H9 (cell line): Measurements from ENCODE around the gene JMJD1C. TPM values are rescaled to one million over a fixed set of nuclear protein-coding genes. Genes with fewer than 3 reads are reported as not detected.
A peak's percentile ranks its signal among the peaks of the same experiment; 100 is the strongest.

ENCODE experiments used
- DNase-seq: peaks from one replicate; pipeline ENCODE4 v3.0.0-alpha.2; 2017
- H2AFZ ChIP-seq: one replicate; pipeline ENCODE4 v1.6.1; 2013; ENCODE audit warnings: mild to moderate bottlenecking, low read length, control low read depth, moderate library complexity
- H2AK5ac ChIP-seq: 2 replicates; pipeline ENCODE4 v1.6.1; 2013; ENCODE audit warnings: low read length, control low read depth, mixed read lengths; ENCODE audit not compliant: insufficient read length
- H2BK120ac ChIP-seq: one replicate; pipeline ENCODE4 v1.6.1; 2013; ENCODE audit warnings: low read depth, mild to moderate bottlenecking, low read length, control low read depth, inconsistent platforms; ENCODE audit not compliant: poor library complexity, severe bottlenecking
- H2BK12ac ChIP-seq: 2 replicates; pipeline ENCODE4 v1.6.1; 2013; ENCODE audit warnings: low read length, control low read depth, mixed read lengths, low read depth; ENCODE audit not compliant: insufficient read length
- H2BK15ac ChIP-seq: 2 replicates; pipeline ENCODE4 v1.6.1; 2013; ENCODE audit warnings: low read depth, low read length, control low read depth
- H2BK20ac ChIP-seq: one replicate; pipeline ENCODE4 v1.6.1; 2013; ENCODE audit warnings: low read depth, mild to moderate bottlenecking, low read length, control low read depth, inconsistent platforms; ENCODE audit not compliant: poor library complexity, severe bottlenecking
- H2BK5ac ChIP-seq: 2 replicates; pipeline ENCODE4 v1.6.1; 2013; ENCODE audit warnings: low read length, control low read depth, mixed read lengths; ENCODE audit not compliant: insufficient read length
- H3K14ac ChIP-seq: 2 replicates; pipeline ENCODE4 v1.6.1; 2013; ENCODE audit warnings: low read length, control low read depth; ENCODE audit not compliant: insufficient read depth
- H3K18ac ChIP-seq: 2 replicates; pipeline ENCODE4 v1.6.1; 2013; ENCODE audit warnings: low read depth, mild to moderate bottlenecking, mixed read lengths, low read length, control low read depth; ENCODE audit not compliant: insufficient read length
- H3K23ac ChIP-seq: 2 replicates; pipeline ENCODE4 v1.6.1; 2013; ENCODE audit warnings: low read length, control low read depth, mixed read lengths, low read depth; ENCODE audit not compliant: insufficient read length
- H3K23me2 ChIP-seq: 2 replicates; pipeline ENCODE4 v1.6.1; 2013; ENCODE audit warnings: low read depth, mild to moderate bottlenecking, mixed read lengths, low read length, control low read depth; ENCODE audit not compliant: insufficient read length, poor library complexity, severe bottlenecking
- H3K27ac ChIP-seq: 2 replicates; pipeline ENCODE4 v1.5.1; 2013; ENCODE audit warnings: low read length, control low read depth, mixed read lengths, low read depth; ENCODE audit not compliant: insufficient read length
- H3K27me3 ChIP-seq: 2 replicates; pipeline ENCODE4 v1.6.1; 2013; ENCODE audit warnings: low read length, control low read depth, inconsistent platforms; ENCODE audit not compliant: insufficient read depth
- H3K4ac ChIP-seq: 2 replicates; pipeline ENCODE4 v1.6.1; 2013; ENCODE audit warnings: low read depth, mild to moderate bottlenecking, control low read depth, inconsistent platforms, low read length, moderate library complexity
- H3K4me1 ChIP-seq: 2 replicates; pipeline ENCODE4 v1.6.1; 2013; ENCODE audit warnings: low read length, control low read depth, inconsistent platforms; ENCODE audit not compliant: insufficient read depth
- H3K4me2 ChIP-seq: 2 replicates; pipeline ENCODE4 v1.6.1; 2013; ENCODE audit warnings: low read length, control low read depth, mixed read lengths; ENCODE audit not compliant: insufficient read length, insufficient read depth
- H3K56ac ChIP-seq: 2 replicates; pipeline ENCODE4 v1.6.1; 2013; ENCODE audit warnings: low read depth, mild to moderate bottlenecking, mixed read lengths, low read length, control low read depth; ENCODE audit not compliant: insufficient read length
- H3K79me1 ChIP-seq: 2 replicates; pipeline ENCODE4 v1.6.1; 2013; ENCODE audit warnings: low read depth, mild to moderate bottlenecking, moderate library complexity, low read length, control low read depth, inconsistent platforms; ENCODE audit not compliant: insufficient read depth, poor library complexity, severe bottlenecking
- H3K79me2 ChIP-seq: 2 replicates; pipeline ENCODE4 v1.6.1; 2013; ENCODE audit warnings: low read length, control low read depth, inconsistent platforms; ENCODE audit not compliant: insufficient read depth
- H3K9ac ChIP-seq: 2 replicates; pipeline ENCODE4 v1.6.1; 2013; ENCODE audit warnings: low read length, control low read depth, mixed read lengths; ENCODE audit not compliant: insufficient read length; ENCODE audit errors: extremely low read depth
- H3K9me3 ChIP-seq: one replicate; pipeline ENCODE4 v1.6.1; 2013; ENCODE audit warnings: low read depth, low read length, inconsistent platforms; ENCODE audit not compliant: control insufficient read depth
- H3T11ph ChIP-seq: one replicate; pipeline ENCODE4 v1.6.1; 2013; ENCODE audit warnings: mild to moderate bottlenecking, low read length, control low read depth, inconsistent platforms
- H4K20me1 ChIP-seq: one replicate; pipeline ENCODE4 v1.6.1; 2013; ENCODE audit not compliant: control insufficient read depth, insufficient read length, insufficient read depth
- H4K5ac ChIP-seq: 2 replicates; pipeline ENCODE4 v1.6.1; 2013; ENCODE audit warnings: low read depth, mild to moderate bottlenecking, mixed read lengths, low read length, control low read depth; ENCODE audit not compliant: insufficient read length
- H4K8ac ChIP-seq: replicated peaks from 2 replicates; pipeline ENCODE4 v1.6.1; 2013; ENCODE audit warnings: low read length, control low read depth, mixed read lengths, low read depth; ENCODE audit not compliant: insufficient read length
- H4K91ac ChIP-seq: 2 replicates; pipeline ENCODE4 v1.6.1; 2013; ENCODE audit warnings: low read depth, mild to moderate bottlenecking, moderate library complexity, mixed read lengths, low read length, control low read depth; ENCODE audit not compliant: insufficient read length
- H3K27ac Mint-ChIP-seq, 3 experiments: 2 replicates in 2 of 3; 3 replicates in 1 of 3; pipeline ENCODE4 v1.8.0; 2020 to 2021; ENCODE audit warnings: mixed read lengths in 3 of 3, mild to moderate bottlenecking in 1 of 3, moderate library complexity in 1 of 3
- H3K27me3 Mint-ChIP-seq: 2 replicates; pipeline ENCODE4 v1.8.0; 2021; ENCODE audit warnings: low read depth, mild to moderate bottlenecking, moderate library complexity, mixed read lengths
- H3K36me3 Mint-ChIP-seq, 3 experiments: 2 replicates in 2 of 3; 3 replicates in 1 of 3; pipeline ENCODE4 v1.8.0; 2020 to 2021; ENCODE audit warnings: low read depth in 3 of 3, mixed read lengths in 3 of 3; ENCODE audit not compliant: insufficient read depth in 1 of 3
- H3K4me1 Mint-ChIP-seq, 2 experiments: 2 replicates each; pipeline ENCODE4 v1.8.0; 2020; ENCODE audit warnings: mixed read lengths in 2 of 2
- H3K4me3 Mint-ChIP-seq, 2 experiments: 2 replicates in 1 of 2; 3 replicates in 1 of 2; pipeline ENCODE4 v1.8.0; 2020 to 2021; ENCODE audit warnings: mild to moderate bottlenecking in 2 of 2, mixed read lengths in 2 of 2, moderate library complexity in 1 of 2
- H3K9me3 Mint-ChIP-seq, 2 experiments: 2 replicates in 1 of 2; 3 replicates in 1 of 2; pipeline ENCODE4 v1.8.0; 2020; ENCODE audit warnings: mild to moderate bottlenecking in 2 of 2, mixed read lengths in 2 of 2, moderate library complexity in 1 of 2
- WGBS: extraction: QIAGEN DNeasy Blood & Tissue Kit; methylation state at CpG from one replicate; pipeline ENCODE4 v1.1.7; 2013; ENCODE audit warnings: missing lambda C conversion rate, low lambda C conversion rate, mixed read lengths; ENCODE audit not compliant: insufficient read length; ENCODE audit errors: extremely low coverage; 5-methylcytosine and 5-hydroxymethylcytosine counted together
- total RNA-seq: library from RNA; stranded (reverse); gene quantifications from 2 replicates; pipeline ENCODE4 v1.2.1, GENCODE V29; 2021
- TF ChIP-seq, protein P1 (sequence below): fragments of 200-600 bp; sonication (generic); conservative IDR thresholded peaks from 3 replicates; pipeline ENCODE4 v1.8.0; 2021; ENCODE audit warnings: antibody characterized with exemption, mild to moderate bottlenecking

The JMJD1C gene
- total RNA-seq, 1 experiment from 2014 or later = 200 TPM

DNA sequence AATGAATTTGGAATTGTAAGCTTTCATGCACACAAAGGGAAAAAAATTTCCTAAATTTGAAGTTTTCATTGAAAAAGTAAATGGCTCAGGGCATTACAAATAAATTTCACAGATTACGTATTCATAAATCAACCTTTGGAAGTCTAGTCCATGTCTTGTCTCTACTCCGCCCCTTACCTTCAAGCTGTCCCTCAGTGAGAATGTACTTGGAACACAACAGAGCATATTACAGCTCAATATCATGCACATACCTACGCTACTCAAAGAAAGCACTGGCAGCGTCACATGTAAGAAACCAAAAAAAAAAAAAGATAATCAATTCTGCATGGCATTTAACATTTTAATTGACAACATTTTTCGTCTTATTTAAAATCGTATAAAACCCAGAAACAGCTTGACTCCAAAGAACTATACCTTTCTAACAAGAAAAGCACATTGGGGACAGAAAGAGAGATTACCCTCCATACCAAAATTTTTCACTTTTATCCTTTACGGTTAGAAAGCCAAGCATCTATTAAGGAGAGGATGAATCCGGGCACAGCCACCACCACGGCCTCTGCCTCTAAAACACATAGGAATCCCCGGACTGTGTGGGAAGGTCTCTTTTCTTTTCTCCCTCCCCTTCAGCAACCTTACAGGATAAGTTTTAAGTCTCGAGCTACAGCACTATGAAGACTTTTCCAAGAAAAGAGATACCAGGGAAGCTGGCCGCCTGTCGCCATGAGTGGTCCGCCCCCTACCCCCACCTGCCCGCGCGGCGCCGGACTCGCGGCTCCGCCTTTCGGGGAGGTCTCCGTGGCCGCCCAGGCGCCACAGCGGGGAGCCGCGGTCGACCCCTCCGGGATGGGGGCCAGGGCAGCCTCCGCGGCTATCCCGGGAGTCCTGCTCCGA is 1.1 kb downstream of the JMJD1C start:
- TF ChIP-seq, protein P1, sequence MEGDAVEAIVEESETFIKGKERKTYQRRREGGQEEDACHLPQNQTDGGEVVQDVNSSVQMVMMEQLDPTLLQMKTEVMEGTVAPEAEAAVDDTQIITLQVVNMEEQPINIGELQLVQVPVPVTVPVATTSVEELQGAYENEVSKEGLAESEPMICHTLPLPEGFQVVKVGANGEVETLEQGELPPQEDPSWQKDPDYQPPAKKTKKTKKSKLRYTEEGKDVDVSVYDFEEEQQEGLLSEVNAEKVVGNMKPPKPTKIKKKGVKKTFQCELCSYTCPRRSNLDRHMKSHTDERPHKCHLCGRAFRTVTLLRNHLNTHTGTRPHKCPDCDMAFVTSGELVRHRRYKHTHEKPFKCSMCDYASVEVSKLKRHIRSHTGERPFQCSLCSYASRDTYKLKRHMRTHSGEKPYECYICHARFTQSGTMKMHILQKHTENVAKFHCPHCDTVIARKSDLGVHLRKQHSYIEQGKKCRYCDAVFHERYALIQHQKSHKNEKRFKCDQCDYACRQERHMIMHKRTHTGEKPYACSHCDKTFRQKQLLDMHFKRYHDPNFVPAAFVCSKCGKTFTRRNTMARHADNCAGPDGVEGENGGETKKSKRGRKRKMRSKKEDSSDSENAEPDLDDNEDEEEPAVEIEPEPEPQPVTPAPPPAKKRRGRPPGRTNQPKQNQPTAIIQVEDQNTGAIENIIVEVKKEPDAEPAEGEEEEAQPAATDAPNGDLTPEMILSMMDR = no peak
- peak overlapping the region; percentile 92 for H3K9ac ChIP-seq
- no peak overlapping the region for H2BK5ac ChIP-seq
- H4K20me1 ChIP-seq = peaks cover 3% of the 10 kb centered on the region
- peaks cover 5 to 8% of the 10 kb centered on the region in 2 experiments; a peak in 3 of 5 replicates for H3K9me3 Mint-ChIP-seq
- H3K79me2 ChIP-seq = peaks cover 10% of the 10 kb centered on the region; the same call in 1 of the 2 replicates
- no peak overlapping the region for H2BK120ac ChIP-seq
- no peak overlapping the region for H2BK20ac ChIP-seq
- peaks cover 26 to 31% of the 10 kb centered on the region in 2 experiments for H3K4me1 Mint-ChIP-seq
- H3K27me3 ChIP-seq = no peaks in the 10 kb centered on the region
- peak overlapping the region; percentile 59 for H3K4me2 ChIP-seq
- no peak overlapping the region for H2BK15ac ChIP-seq
- H4K91ac ChIP-seq = no peak overlapping the region
- peak overlapping the region; percentile 96 to 98 for H3K4me3 Mint-ChIP-seq
- no peak overlapping the region for H4K8ac ChIP-seq
- no peak overlapping the region for H3K23ac ChIP-seq
- no peak for DNase-seq
- no peak overlapping the region for H2AFZ ChIP-seq
- no peak overlapping the region for H4K5ac ChIP-seq
- no peak overlapping the region for H3K18ac ChIP-seq
- no peaks in the 10 kb centered on the region for H3K9me3 ChIP-seq
- H3K79me1 ChIP-seq = no peaks in the 10 kb centered on the region
- H3K36me3 Mint-ChIP-seq = peaks cover 0 to 7% (median 0%) of the 10 kb centered on the region in 3 experiments; a peak in 5 of 7 replicates
- no peak overlapping the region for H2BK12ac ChIP-seq
- no peak overlapping the region for H3K56ac ChIP-seq
- H3K27ac ChIP-seq = no peak overlapping the region
- H3K14ac ChIP-seq = peak overlapping the region; percentile 97; the same call in 1 of the 2 replicates
- H3K4ac ChIP-seq = no peak overlapping the region
- H3T11ph ChIP-seq = no peak overlapping the region
- H3K27ac Mint-ChIP-seq = peak overlapping the region in 1 of 3 experiments; percentile 66; a peak in 3 of 7 replicates
- no peaks in the 10 kb centered on the region for H3K4me1 ChIP-seq
- H3K23me2 ChIP-seq = peaks cover 4% of the 10 kb centered on the region
- no CpG with 5 or more reads among the region's 35 CpGs for WGBS
- no peaks in the 10 kb centered on the region; the same call in 1 of the 2 replicates for H3K27me3 Mint-ChIP-seq
- no peak overlapping the region for H2AK5ac ChIP-seq
